ENCODE data around the gene PTRH2. TPM values are rescaled to one million over a fixed set of nuclear protein-coding genes. Genes with fewer than 3 reads are reported as not detected.

PTRH2 gene
- polyA plus RNA-seq, 2 of the 4 experiments (the other 2 are of a cell fraction): 109 to 169 TPM

- Histone ChIP-seq H3K4me1 (peaks cover 24% of the 10 kb centered on the region; the same call in 2 of the 3 replicates), H3K9me3 (no peaks in the 10 kb centered on the region), H3K4me3 (no peak overlapping the region), H3K4me2 (no peak overlapping the region), H3K27ac (no peak overlapping the region)
- TF ChIP-seq CBX2 (IDR thresholded peaks at IDR 0.05; ENCODE audit: borderline replicate concordance, low read depth) (no peak), EHMT2 (IDR thresholded peaks at IDR 0.05; ENCODE audit: low read depth) (no peak), SMC3 (IDR thresholded peaks at IDR 0.05) (no peak), POLR2A (IDR thresholded peaks at IDR 0.05; ENCODE audit: low read length) (no peak), GATA3 (IDR thresholded peaks at IDR 0.05; ENCODE audit: borderline replicate concordance) (no peak), CHD4 (IDR thresholded peaks at IDR 0.05; ENCODE audit: borderline replicate concordance) (no peak), ESRRA (IDR thresholded peaks at IDR 0.05; ENCODE audit: borderline replicate concordance, low read length) (no peak), BHLHE40 (IDR thresholded peaks at IDR 0.05; ENCODE audit: low read depth, low read length) (no peak), ZC3H11A (IDR thresholded peaks at IDR 0.05) (no peak), NFE2L2 (conservative IDR thresholded peaks at IDR 0.05; ENCODE audit: low read length) (no peak), EHF (CRISPR knock-in tag; IDR thresholded peaks at IDR 0.05) (no peak), MAFK (IDR thresholded peaks at IDR 0.05; ENCODE audit: partially characterized antibody) (no peak), PBX3 (IDR thresholded peaks at IDR 0.05) (no peak), TP53 (CRISPR knock-in tag; IDR thresholded peaks at IDR 0.05) (no peak), HEYL (CRISPR knock-in tag; IDR thresholded peaks at IDR 0.05) (no peak), HES2 (IDR thresholded peaks at IDR 0.05) (no peak)
- DNase-seq (ENCODE audit: low read depth in 1 of 2, low spot score in 1 of 2) (no peak), ATAC-seq (no peak), FAIRE-seq (no peak)
- POLR2A ChIA-PET: no interaction called here
- CTCF ChIA-PET: interaction anchor here (0.8 to 1.8 kb wide), 5 partner anchors 10 to 148 kb away, joined by 4 to 5 read pairs (median 4); no protein-coding TSS in a partner anchor
Measured at GRCh38 chr17:59711936-59712335, 4.7 kb upstream of the PTRH2 start.

GRCh38 chr17:59707971-59708430 lies 771 bp upstream of the PTRH2 start:
- TF ChIP-seq PBX3 (IDR thresholded peaks at IDR 0.05) (no peak), TFCP2L1 (CRISPR knock-in tag; IDR thresholded peaks at IDR 0.05) (0 out of 2 replicates have a peak, but pooled peaks have one; percentile 63), RAD21 (conservative IDR thresholded peaks at IDR 0.05 in 1 of 2, IDR thresholded peaks at IDR 0.05 in 1 of 2) (no peak), BCL3 (IDR thresholded peaks at IDR 0.05) (no peak), RARB (CRISPR knock-in tag; IDR thresholded peaks at IDR 0.05) (0 out of 2 replicates have a peak, but pooled peaks have one; percentile 36)
- POLR2A ChIA-PET: interaction anchor here (0.6 to 2.1 kb wide), 14 partner anchors 12 to 357 kb away, joined by 3 to 38 read pairs (median 4); partner anchors contain the start of genes CLTC and RNFT1
- WGBS (ENCODE audit: missing lambda C conversion rate): 2% methylated on average over 15 of the region's 15 CpGs
- FAIRE-seq: no peak
- Histone ChIP-seq H3K4me1 (peaks cover 45% of the 10 kb centered on the region), H3K4me3 (peak overlapping the region; percentile 68), H3K9me3 (no peaks in the 10 kb centered on the region), H3K4me2 (peak overlapping the region; percentile 98), H3K27ac (peak overlapping the region; percentile 87 to 88)
- peak in 1 of 2 experiments; percentile 40 for DNase-seq (ENCODE audit: low read depth in 1 of 2, low spot score in 1 of 2)
- CTCF ChIA-PET: interaction anchor here (1.2 to 3.7 kb wide), 10 partner anchors 9 to 151 kb away, joined by 3 to 12 read pairs (median 4); no protein-coding TSS in a partner anchor
- peak; percentile 11 to 17; a peak in 5 of 6 replicates for ATAC-seq

- ChIA-PET POLR2A (no interaction called here), CTCF (interaction anchor here (0.9 to 1.2 kb wide), 3 partner anchors 44 to 334 kb away, joined by 3 read pairs; no protein-coding TSS in a partner anchor)
- WGBS (ENCODE audit: missing lambda C conversion rate): 95% methylated on average over 7 of the region's 7 CpGs
- Histone ChIP-seq H3K4me2 (no peak overlapping the region), H3K4me3 (no peak overlapping the region), H3K9me3 (no peaks in the 10 kb centered on the region), H3K27ac (no peak overlapping the region), H3K4me1 (peaks cover 21% of the 10 kb centered on the region)
- no peak for ATAC-seq
- DNase-seq (ENCODE audit: low read depth in 1 of 2, low spot score in 1 of 2): no peak
- FAIRE-seq: no peak
- TF ChIP-seq MAX (IDR thresholded peaks at IDR 0.05) (no peak), HOXB5 (CRISPR knock-in tag; IDR thresholded peaks at IDR 0.05) (no peak), BCL3 (IDR thresholded peaks at IDR 0.05) (no peak), HDAC2 (IDR thresholded peaks at IDR 0.05) (no peak), KDM5A (IDR thresholded peaks at IDR 0.05) (no peak), FOSB (CRISPR knock-in tag; IDR thresholded peaks at IDR 0.05) (no peak), EP300 (IDR thresholded peaks at IDR 0.05) (no peak), RARB (CRISPR knock-in tag; IDR thresholded peaks at IDR 0.05) (no peak), NR3C1 (IDR thresholded peaks at IDR 0.05) (no peak)
Measured at GRCh38 chr17:59702304-59702703, 4.9 kb downstream of the PTRH2 start.
